Ascending aorta (tissue), 2 donors: Measurements from ENCODE around the gene KCNF1. TPM values are rescaled to one million over a fixed set of nuclear protein-coding genes. Genes with fewer than 3 reads are reported as not detected.

Source experiments
- DNase-seq, 2 donors: peaks; one replicate each; pipeline ENCODE4 v3.0.0-alpha.2; 2019; ENCODE audit warnings: low spot score in 2 of 2
- H3K27ac ChIP-seq, 2 donors: fragments of 200-600 bp; sonication (generic); one replicate each; pipeline ENCODE4 v1.5.1; 2016 to 2017; ENCODE audit warnings: mild to moderate bottlenecking in 1 of 2
- H3K27me3 ChIP-seq: fragments of 200-600 bp; sonication (generic); one replicate; pipeline ENCODE4 v1.5.1; 2017
- H3K36me3 ChIP-seq, 2 donors: fragments of 200-600 bp; sonication (generic); one replicate each; pipeline ENCODE4 v1.5.1; 2016
- H3K4me1 ChIP-seq, 2 donors: fragments of 200-600 bp; sonication (generic); one replicate each; pipeline ENCODE4 v1.5.1; 2016 to 2017; ENCODE audit warnings: mild to moderate bottlenecking in 1 of 2
- H3K4me3 ChIP-seq, 2 donors: fragments of 200-600 bp; sonication (generic); one replicate each; pipeline ENCODE4 v1.5.1; 2016 to 2017; ENCODE audit warnings: mild to moderate bottlenecking in 1 of 2
- H3K9me3 ChIP-seq, 2 donors: fragments of 200-600 bp; sonication (generic); one replicate each; pipeline ENCODE4 v1.5.1; 2016
- intact Hi-C: fragments of 100-400 bp; cut with DNase I; formaldehyde crosslinking; loops from one replicate; pipeline ENCODE4 v1.15.1; 2023
- total RNA-seq: library from RNA; depleted of rRNA; stranded (reverse); fragments of >200 nt; gene quantifications from one replicate; pipeline ENCODE4 v1.1.0, GENCODE V29; 2016
- TF ChIP-seq, protein P1 (sequence below), 3 experiments: fragments of 200-600 bp in 2 of 3; fragments of 450-650 bp in 1 of 3; sonication (generic) in 2 of 3; IDR thresholded peaks; one replicate each; pipeline ENCODE4 v1.5.1; 2016 to 2019; ENCODE audit warnings: antibody characterized with exemption in 3 of 3, mild to moderate bottlenecking in 1 of 3, moderate library complexity in 1 of 3

The KCNF1 gene
- total RNA-seq, 1 donor from 2014 or later: not detected

DNA sequence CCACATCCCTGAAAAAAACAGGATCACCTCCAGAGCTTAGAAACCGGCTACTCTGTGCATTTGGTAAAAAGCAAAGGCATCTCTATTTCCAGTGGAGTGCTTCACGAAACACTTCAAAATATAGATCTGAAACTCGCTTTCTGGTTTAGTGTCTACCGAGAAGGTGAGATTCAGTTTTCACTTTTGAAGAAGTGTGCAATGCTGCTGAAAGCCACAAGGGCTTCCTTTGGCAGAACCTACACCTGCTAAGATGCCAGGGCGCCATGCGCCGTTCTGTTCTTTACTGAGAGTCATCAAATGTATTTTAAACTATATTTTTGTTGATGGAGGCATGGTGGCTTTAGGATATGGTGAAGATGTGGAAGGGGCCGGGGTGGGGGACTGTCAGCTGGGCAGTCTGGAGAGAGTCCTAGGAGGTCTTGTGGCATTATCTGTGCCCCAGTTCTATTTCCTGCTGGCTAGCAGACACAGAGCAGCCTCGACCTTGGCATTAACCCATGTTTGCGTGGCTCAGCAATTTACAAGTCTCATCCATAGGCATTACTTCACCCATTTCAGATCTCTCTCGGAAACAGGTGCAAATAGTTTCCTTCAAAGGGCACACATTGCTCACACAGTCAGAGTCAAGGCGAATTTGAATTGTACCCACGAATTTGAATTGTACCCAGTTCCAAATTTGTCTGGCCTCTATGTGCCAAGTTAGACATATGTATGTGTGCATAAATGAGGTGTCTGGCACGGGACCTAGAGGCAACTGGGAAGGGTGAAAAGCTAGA, 46.7 kb upstream of the KCNF1 start:
- intact Hi-C loops: no loop called here
- TF ChIP-seq, protein P1, sequence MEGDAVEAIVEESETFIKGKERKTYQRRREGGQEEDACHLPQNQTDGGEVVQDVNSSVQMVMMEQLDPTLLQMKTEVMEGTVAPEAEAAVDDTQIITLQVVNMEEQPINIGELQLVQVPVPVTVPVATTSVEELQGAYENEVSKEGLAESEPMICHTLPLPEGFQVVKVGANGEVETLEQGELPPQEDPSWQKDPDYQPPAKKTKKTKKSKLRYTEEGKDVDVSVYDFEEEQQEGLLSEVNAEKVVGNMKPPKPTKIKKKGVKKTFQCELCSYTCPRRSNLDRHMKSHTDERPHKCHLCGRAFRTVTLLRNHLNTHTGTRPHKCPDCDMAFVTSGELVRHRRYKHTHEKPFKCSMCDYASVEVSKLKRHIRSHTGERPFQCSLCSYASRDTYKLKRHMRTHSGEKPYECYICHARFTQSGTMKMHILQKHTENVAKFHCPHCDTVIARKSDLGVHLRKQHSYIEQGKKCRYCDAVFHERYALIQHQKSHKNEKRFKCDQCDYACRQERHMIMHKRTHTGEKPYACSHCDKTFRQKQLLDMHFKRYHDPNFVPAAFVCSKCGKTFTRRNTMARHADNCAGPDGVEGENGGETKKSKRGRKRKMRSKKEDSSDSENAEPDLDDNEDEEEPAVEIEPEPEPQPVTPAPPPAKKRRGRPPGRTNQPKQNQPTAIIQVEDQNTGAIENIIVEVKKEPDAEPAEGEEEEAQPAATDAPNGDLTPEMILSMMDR (IDR thresholded peaks at IDR 0.05): no peak

DNA sequence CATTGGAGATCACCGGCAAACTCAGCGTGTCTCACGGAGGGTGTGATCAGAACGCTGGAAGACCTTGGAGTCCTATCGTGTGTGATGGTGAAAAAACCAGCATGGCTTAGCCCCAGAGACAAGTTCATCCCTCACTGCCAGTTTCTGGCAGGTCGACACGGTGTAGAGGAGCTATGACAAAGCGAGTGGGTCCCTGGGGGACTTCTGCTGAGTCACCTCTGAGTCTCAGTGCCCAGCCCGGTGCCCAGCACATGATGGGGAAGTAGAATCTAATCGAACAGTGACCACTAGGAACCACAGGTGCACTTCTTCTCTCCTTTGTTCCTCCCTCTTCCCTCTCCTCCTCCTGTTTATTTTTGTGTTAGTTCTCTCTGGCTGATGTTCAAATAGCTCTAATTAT, 45.9 kb upstream of the KCNF1 start:
- DNase-seq: no peak
- Histone ChIP-seq H3K27me3 (no peaks in the 10 kb centered on the region), H3K9me3 (no peaks in the 10 kb centered on the region), H3K4me1 (no peaks in the 10 kb centered on the region), H3K36me3 (no peaks in the 10 kb centered on the region), H3K27ac (no peak overlapping the region), H3K4me3 (no peak overlapping the region)
- intact Hi-C loops: no loop called here
- TF ChIP-seq, protein P1 (IDR thresholded peaks at IDR 0.05): no peak

More for the DNA sequence above, 46.7 kb upstream of the KCNF1 start:
- DNase-seq: no peak
- no peak overlapping the region for H3K27ac ChIP-seq
- H3K4me3 ChIP-seq: no peak overlapping the region
- H3K36me3 ChIP-seq: no peaks in the 10 kb centered on the region
- H3K27me3 ChIP-seq: no peaks in the 10 kb centered on the region
- no peaks in the 10 kb centered on the region for H3K9me3 ChIP-seq
- H3K4me1 ChIP-seq: no peaks in the 10 kb centered on the region

DNA sequence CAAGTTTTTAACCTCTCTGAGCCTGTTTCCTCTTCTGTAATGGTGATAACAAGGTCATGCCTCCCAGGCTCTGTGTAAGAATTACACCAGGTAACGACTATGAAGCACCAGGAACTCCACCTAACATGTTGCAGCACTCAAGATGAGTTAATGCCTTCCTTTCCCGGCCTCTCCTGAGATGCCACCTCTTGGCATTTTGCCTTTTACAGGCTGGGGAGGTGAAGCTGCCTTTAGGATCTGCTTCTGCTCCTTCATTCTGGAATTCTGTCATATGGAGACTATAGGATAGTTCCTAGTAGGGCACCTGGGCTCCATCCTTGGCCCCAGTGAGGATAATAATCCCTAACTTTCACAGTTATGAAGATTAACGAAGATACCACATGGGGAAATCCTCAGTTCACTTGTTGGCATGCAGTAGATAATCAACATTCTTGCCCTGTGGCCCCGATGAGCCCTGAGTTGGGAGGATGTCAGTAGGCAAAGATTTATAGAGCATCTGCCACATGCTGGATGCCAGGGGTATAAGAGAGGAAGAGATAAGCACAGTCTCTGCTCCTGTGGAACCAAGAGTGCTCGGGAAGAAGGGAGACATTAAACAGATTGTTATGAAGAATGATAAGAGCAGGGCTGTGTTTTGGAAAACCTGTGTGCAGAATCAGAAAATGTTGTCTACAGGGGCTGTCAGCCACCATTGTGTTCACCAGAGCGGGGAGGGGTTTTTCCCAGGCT, 43.9 kb upstream of the KCNF1 start:
- no peak for DNase-seq
- TF ChIP-seq, protein P1 (IDR thresholded peaks at IDR 0.05): no peak
- Histone ChIP-seq H3K27me3 (no peaks in the 10 kb centered on the region), H3K9me3 (no peaks in the 10 kb centered on the region), H3K36me3 (no peaks in the 10 kb centered on the region), H3K4me3 (no peak overlapping the region), H3K4me1 (no peaks in the 10 kb centered on the region), H3K27ac (no peak overlapping the region)
- intact Hi-C loops: no loop called here

- no peaks in the 10 kb centered on the region for H3K4me1 ChIP-seq
- no peaks in the 10 kb centered on the region for H3K9me3 ChIP-seq
- no peaks in the 10 kb centered on the region for H3K27me3 ChIP-seq
- H3K4me3 ChIP-seq: no peak overlapping the region
- DNase-seq: no peak
- H3K36me3 ChIP-seq: no peaks in the 10 kb centered on the region
- no peak overlapping the region for H3K27ac ChIP-seq
- TF ChIP-seq, protein P1 (IDR thresholded peaks at IDR 0.05): no peak
- intact Hi-C loops: no loop called here
Observed at GRCh38 chr2:10868465-10869314, 43.0 kb upstream of the KCNF1 start.

- Histone ChIP-seq H3K36me3 (no peaks in the 10 kb centered on the region), H3K27me3 (no peaks in the 10 kb centered on the region), H3K9me3 (no peaks in the 10 kb centered on the region), H3K4me1 (no peaks in the 10 kb centered on the region), H3K27ac (no peak overlapping the region), H3K4me3 (no peak overlapping the region)
- intact Hi-C loops: no loop called here
- TF ChIP-seq, protein P1 (IDR thresholded peaks at IDR 0.05): no peak
- no peak for DNase-seq
Observed at GRCh38 chr2:10871978-10872377, 39.8 kb upstream of the KCNF1 start.
